ENCODE data around the gene MALT1. TPM values are rescaled to one million over a fixed set of nuclear protein-coding genes. Genes with fewer than 3 reads are reported as not detected.

Gene MALT1
- total and polyA plus RNA-seq, 9 of the 15 experiments (the other 6 are each of a cell fraction or from before 2014, with no cell fraction given) = 0.14 to 1.6 (median 0.32) TPM

DNA sequence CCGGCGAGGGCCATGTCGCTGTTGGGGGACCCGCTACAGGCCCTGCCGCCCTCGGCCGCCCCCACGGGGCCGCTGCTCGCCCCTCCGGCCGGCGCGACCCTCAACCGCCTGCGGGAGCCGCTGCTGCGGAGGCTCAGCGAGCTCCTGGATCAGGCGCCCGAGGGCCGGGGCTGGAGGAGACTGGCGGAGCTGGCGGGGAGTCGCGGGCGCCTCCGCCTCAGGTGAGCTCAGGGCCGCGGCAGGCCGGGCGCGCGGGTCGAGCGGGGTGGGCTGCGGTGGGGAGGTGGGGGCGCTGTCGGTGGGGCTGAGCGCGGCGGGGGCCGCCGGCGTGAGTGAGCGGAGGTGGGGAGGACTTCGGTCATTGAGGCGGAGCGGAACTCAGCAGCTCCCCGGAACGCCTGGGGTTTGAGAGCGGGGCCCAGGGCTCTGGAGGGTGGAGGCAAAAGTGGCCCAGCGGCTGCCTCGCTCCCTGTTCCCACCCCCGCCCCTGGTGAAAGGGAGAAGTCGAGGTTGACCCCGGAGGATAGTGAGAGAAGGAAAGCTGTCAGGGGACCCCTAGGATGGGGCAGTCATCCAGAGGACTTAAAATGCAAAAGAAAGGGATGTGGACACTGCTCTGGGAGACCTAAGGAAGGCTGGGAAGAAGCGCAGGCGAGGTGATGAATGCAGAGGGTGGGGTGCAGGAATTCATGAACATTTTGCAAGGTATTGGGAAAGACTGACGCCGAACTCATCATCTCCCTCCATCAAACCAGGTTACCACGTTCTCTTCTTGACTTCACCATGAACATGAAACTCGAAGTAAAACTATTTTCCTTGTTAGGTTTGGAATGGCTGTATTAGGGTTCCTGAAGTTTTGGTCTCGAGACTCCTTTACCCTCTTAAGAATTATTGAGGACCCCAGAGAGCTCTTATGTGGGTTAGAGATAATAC is 633 bp downstream of the MALT1 start:
- WGBS (ENCODE audit: insufficient coverage, low coverage, missing lambda C conversion rate) = 4% methylated on average over 18 of the region's 64 CpGs
- no peak overlapping the region; a peak in 1 of 4 replicates for H3K9ac ChIP-seq (ENCODE audit: insufficient read depth in 1 of 2, low read depth in 2 of 2, low read length in 2 of 2)
- intact Hi-C loops (cut with micrococcal nuclease) = no loop called here
- peak overlapping the region; percentile 72 for H3K4me2 ChIP-seq (ENCODE audit: insufficient read depth, low read length)
- H3K9me3 ChIP-seq (replicated peaks; ENCODE audit: control insufficient read depth, insufficient read depth, low read depth, low read length) = no peaks in the 10 kb centered on the region
- H3K79me2 ChIP-seq (ENCODE audit: control insufficient read depth, insufficient read depth, low read length) = no peaks in the 10 kb centered on the region
- DNase-seq (ENCODE audit: extremely low read depth in 1 of 4, low spot score in 3 of 4) (peak in 2 of 4 experiments; percentile 8 to 10), ATAC-seq (peak; percentile 75), FAIRE-seq (no peak)
- ChIA-PET CTCF (ENCODE audit: low intra/inter-chr PET ratio) (no interaction called here), POLR2A (no interaction called here)
- H3K4me1 ChIP-seq (replicated peaks in 1 of 2; ENCODE audit: control insufficient read depth in 2 of 2, insufficient read depth in 2 of 2, low read length in 2 of 2) = peaks cover 4 to 11% of the 10 kb centered on the region in 2 experiments; a peak in 3 of 5 replicates
- no peaks in the 10 kb centered on the region for H4K20me1 ChIP-seq (replicated peaks; ENCODE audit: control insufficient read depth, insufficient read depth, low read length)
- H2AFZ ChIP-seq (ENCODE audit: low read depth, low read length) = peak overlapping the region; percentile 32; the same call in 1 of the 2 replicates
- H3K27me3 ChIP-seq (ENCODE audit: control insufficient read depth in 2 of 2, insufficient read depth in 2 of 2, low read length in 2 of 2) = peaks cover 3 to 5% of the 10 kb centered on the region in 2 experiments; a peak in 2 of 5 replicates
- H3K4me3 ChIP-seq = peak overlapping the region; percentile 46
- in situ Hi-C loops (cut with MboI) = no loop called here
- TF ChIP-seq SAP30 (IDR thresholded peaks at IDR 0.05; ENCODE audit: borderline replicate concordance, insufficient read depth, low read depth, low read length, poor library complexity, severe bottlenecking) = peak; percentile 27
- no peak for TF ChIP-seq BRD4 (IDR thresholded peaks at IDR 0.05)
- TF ChIP-seq GABPA (tag; conservative IDR thresholded peaks at IDR 0.05; ENCODE audit: low read depth) = 0 out of 2 replicates have a peak, but pooled peaks have one; percentile 9
- TF ChIP-seq RBBP5 (IDR thresholded peaks at IDR 0.05; ENCODE audit: borderline replicate concordance, insufficient read depth, low read length, poor library complexity, severe bottlenecking) = peak; percentile 43
- TF ChIP-seq HMBOX1 (IDR thresholded peaks at IDR 0.05) = no peak
- TF ChIP-seq HOMEZ (CRISPR knock-in tag; IDR thresholded peaks at IDR 0.05) = no peak
- TF ChIP-seq CTCF (IDR thresholded peaks at IDR 0.05 in 2 of 3, conservative IDR thresholded peaks at IDR 0.05 in 1 of 3; ENCODE audit: insufficient read depth in 2 of 3, low read depth in 1 of 3, low read length in 3 of 3) = peak in 1 of 3 experiments; percentile 39; a peak in 1 of 6 replicates
- BruUV-seq (replicated peaks) = no TSS peak
- H3K9me1 ChIP-seq (ENCODE audit: control insufficient read depth, insufficient read depth, low read length) = no peaks in the 10 kb centered on the region
- no peaks in the 10 kb centered on the region for H3K36me3 ChIP-seq (ENCODE audit: control insufficient read depth, insufficient read depth, low read length)
- no peak overlapping the region for H3K27ac ChIP-seq (ENCODE audit: extremely low read depth, low read depth, low read length)

Measured in K562 (cell line).